OCI-LY7 (cell line): ENCODE data around the gene LZTFL1. TPM values are rescaled to one million over a fixed set of nuclear protein-coding genes. Genes with fewer than 3 reads are reported as not detected.

Experiments
- BruUV-seq: library from RNA; stranded (reverse); fragments of 400-500 nt; replicated peaks from 2 replicates; lab custom pipeline; 2021; lab: Mats Ljungman, UMichigan
- CTCF ChIA-PET: fragments of 300-600 bp; sonication (Branson Sonifier 250); formaldehyde crosslinking; loops from one replicate; lab custom pipeline; 2022; ENCODE audit warnings: antibody characterized with exemption; ENCODE audit not compliant: unreplicated experiment; lab: Charles Lee
- POLR2A ChIA-PET: fragments of 300-600 bp; sonication (Branson Sonifier 250); formaldehyde crosslinking; loops from one replicate; lab custom pipeline; 2022; ENCODE audit warnings: antibody characterized with exemption; lab: Charles Lee
- DNase-seq: peaks from one replicate; pipeline ENCODE4 v3.0.0-alpha.2; 2015; ENCODE audit warnings: low spot score
- H2AFZ ChIP-seq: fragments of 200-600 bp; sonication (generic), shearing (Covaris generic); 2 replicates; pipeline ENCODE4 v1.6.1; 2014; ENCODE audit warnings: mild to moderate bottlenecking, antibody characterized with exemption, low read length, moderate library complexity
- H3K27ac ChIP-seq: fragments of 200-600 bp; sonication (generic); 2 replicates; pipeline ENCODE4 v1.5.1; 2014; ENCODE audit warnings: mixed run types, low read depth, mild to moderate bottlenecking, moderate library complexity, low read length, inconsistent platforms; ENCODE audit not compliant: poor library complexity, severe bottlenecking
- H3K36me3 ChIP-seq: fragments of 200-600 bp; sonication (generic); 2 replicates; pipeline ENCODE4 v1.6.1; 2014; ENCODE audit warnings: mild to moderate bottlenecking, antibody characterized with exemption, low read length, moderate library complexity, mixed read lengths; ENCODE audit not compliant: insufficient read depth
- H3K4me1 ChIP-seq: fragments of 200-600 bp; sonication (generic); 2 replicates; pipeline ENCODE4 v1.5.1; 2014; ENCODE audit warnings: mild to moderate bottlenecking, low read length; ENCODE audit not compliant: insufficient read depth, poor library complexity, severe bottlenecking
- H3K4me2 ChIP-seq: fragments of 200-600 bp; sonication (generic); 2 replicates; pipeline ENCODE4 v1.6.1; 2014; ENCODE audit warnings: mild to moderate bottlenecking, low read length
- H3K4me3 ChIP-seq: fragments of 200-600 bp; sonication (generic); 2 replicates; pipeline ENCODE4 v1.5.1; 2014; ENCODE audit warnings: mild to moderate bottlenecking, low read depth, low read length; ENCODE audit not compliant: poor library complexity, severe bottlenecking
- H3K79me2 ChIP-seq: fragments of 200-600 bp; sonication (generic); 2 replicates; pipeline ENCODE4 v1.6.1; 2016; ENCODE audit warnings: low read depth, mild to moderate bottlenecking, low read length, moderate library complexity, mixed read lengths; ENCODE audit not compliant: insufficient read depth
- H3K9me2 ChIP-seq: fragments of 200-600 bp; sonication (generic); 2 replicates; pipeline ENCODE4 v1.6.1; 2016; ENCODE audit warnings: mild to moderate bottlenecking, low read length, mixed read lengths; ENCODE audit not compliant: insufficient read depth
- H3K9me3 ChIP-seq: fragments of 200-600 bp; sonication (generic); 2 replicates; pipeline ENCODE4 v1.6.1; 2014; ENCODE audit warnings: mild to moderate bottlenecking, mixed run types, low read length, mixed read lengths
- H4K20me1 ChIP-seq: fragments of 200-600 bp; sonication (generic); 2 replicates; pipeline ENCODE4 v1.6.1; 2014; ENCODE audit warnings: mild to moderate bottlenecking, antibody characterized with exemption, low read length, moderate library complexity, mixed read lengths; ENCODE audit not compliant: insufficient read depth
- CTCF ChIP-seq: fragments of 200-600 bp; sonication (generic); conservative IDR thresholded peaks from 2 replicates; pipeline ENCODE4 v1.5.1; 2014; ENCODE audit warnings: mild to moderate bottlenecking, antibody characterized with exemption, low read length, moderate library complexity, mixed read lengths
- EZH2phosphoT487 ChIP-seq: fragments of 200-600 bp; sonication (generic); IDR thresholded peaks from 2 replicates; pipeline ENCODE4 v1.6.1; 2018; ENCODE audit warnings: low read depth, borderline replicate concordance, mild to moderate bottlenecking, mixed run types, antibody characterized with exemption, low read length, moderate library complexity, mixed read lengths
- intact Hi-C: fragments of 100-400 bp; cut with micrococcal nuclease; formaldehyde crosslinking; loops from one replicate; pipeline ENCODE4 v1.10.0; 2022; ENCODE audit not compliant: unreplicated experiment
- total RNA-seq, 2 experiments: library from RNA; depleted of rRNA in 1 of 2; stranded (reverse); fragments of >200 nt in 1 of 2; shearing (Covaris generic) in 1 of 2; gene quantifications; 2 replicates each; pipeline ENCODE4 v1.2.3, GENCODE V29; 2014 to 2022

Gene LZTFL1
- total RNA-seq, 2 experiments from 2014 or later, result 3.2 to 8.7 TPM

- no peaks in the 10 kb centered on the region for H4K20me1 ChIP-seq
- H2AFZ ChIP-seq, result no peak within 1 kb of the TSS
- H3K4me2 ChIP-seq, result no peak within 1 kb of the TSS
- H3K4me1 ChIP-seq, result peaks cover 10% of the 10 kb centered on the region
- BruUV-seq, result no TSS peak
- no peaks in the 10 kb centered on the region for H3K9me2 ChIP-seq
- CTCF ChIA-PET, result no interaction called here
- no peaks in the 10 kb centered on the region for H3K36me3 ChIP-seq
- TF ChIP-seq CTCF (no peak), EZH2phosphoT487 (no peak)
- POLR2A ChIA-PET, result no interaction called here
- no peaks in the 10 kb centered on the region for H3K79me2 ChIP-seq
- DNase-seq, result no peak
- no peaks in the 10 kb centered on the region for H3K9me3 ChIP-seq
- intact Hi-C loops, result no loop called here
- no peak within 1 kb of the TSS for H3K27ac ChIP-seq
- H3K4me3 ChIP-seq, result no peak within 1 kb of the TSS
Measured at GRCh38 chr3:45885979-45886705, 44.2 kb upstream of the LZTFL1 start, which contains the start of gene CCR9. CCR9 (plus strand) TSS chr3:45886543; CDS start chr3:45894934, 8,391 bp downstream.

- Histone ChIP-seq H4K20me1 (no peaks in the 10 kb centered on the region), H3K27ac (no peak overlapping the region), H3K9me3 (no peaks in the 10 kb centered on the region), H2AFZ (no peak overlapping the region), H3K9me2 (no peaks in the 10 kb centered on the region), H3K36me3 (no peaks in the 10 kb centered on the region), H3K4me2 (no peak overlapping the region), H3K79me2 (no peaks in the 10 kb centered on the region), H3K4me3 (no peak overlapping the region), H3K4me1 (no peaks in the 10 kb centered on the region)
- ChIA-PET POLR2A (no interaction called here), CTCF (no interaction called here)
- no peak for TF ChIP-seq EZH2phosphoT487
- no peak for TF ChIP-seq CTCF
- intact Hi-C loops, result no loop called here
- BruUV-seq, result no TSS peak
- no peak for DNase-seq
Measured at GRCh38 chr3:45884368-45885201, 42.7 kb upstream of the LZTFL1 start.
